ENCODE data around the gene GLE1. TPM values are rescaled to one million over a fixed set of nuclear protein-coding genes. Genes with fewer than 3 reads are reported as not detected.

GLE1 gene
- total RNA-seq, 1 donor, result 19.2 TPM

- no peaks in the 10 kb centered on the region for H3K79me2 ChIP-seq (ENCODE audit: insufficient read depth, low read length)
- no peak for DNase-seq (ENCODE audit: insufficient read length, low spot score, missing footprints)
- H3K4me2 ChIP-seq (ENCODE audit: insufficient read depth, low read length), result no peak overlapping the region
- TF ChIP-seq CTCF (IDR thresholded peaks at IDR 0.05; ENCODE audit: extremely low read depth, low read depth, low read length), result no peak
- no peaks in the 10 kb centered on the region for H3K9me3 ChIP-seq (ENCODE audit: low read depth, low read length)
- no peaks in the 10 kb centered on the region for H3K27me3 ChIP-seq (ENCODE audit: insufficient read depth, low read length)
- H3K4me1 ChIP-seq (ENCODE audit: insufficient read depth, low read length), result peaks cover 22% of the 10 kb centered on the region
- H4K20me1 ChIP-seq (ENCODE audit: insufficient read depth, low read length), result no peaks in the 10 kb centered on the region
- H3K4me3 ChIP-seq (ENCODE audit: insufficient read depth, low read length), result no peak overlapping the region
- peaks cover 13% of the 10 kb centered on the region for H3K36me3 ChIP-seq (ENCODE audit: insufficient read depth, low read length)
- no peak overlapping the region for H3K27ac ChIP-seq (ENCODE audit: low read depth, low read length)
- no peak overlapping the region for H2AFZ ChIP-seq (ENCODE audit: low read length)
These were observed 42.0 kb downstream of the GLE1 start for GRCh38 chr9:128546504-128546903.

- no peak overlapping the region for H3K4me3 ChIP-seq (ENCODE audit: insufficient read depth, low read length)
- no peaks in the 10 kb centered on the region for H3K36me3 ChIP-seq (ENCODE audit: insufficient read depth, low read length)
- TF ChIP-seq CTCF (IDR thresholded peaks at IDR 0.05; ENCODE audit: extremely low read depth, low read depth, low read length), result no peak
- peak; percentile 65 for DNase-seq (ENCODE audit: insufficient read length, low spot score, missing footprints)
- H3K79me2 ChIP-seq (ENCODE audit: insufficient read depth, low read length), result peaks cover 14% of the 10 kb centered on the region
- no peaks in the 10 kb centered on the region for H3K27me3 ChIP-seq (ENCODE audit: insufficient read depth, low read length)
- H3K27ac ChIP-seq (ENCODE audit: low read depth, low read length), result no peak overlapping the region
- no peaks in the 10 kb centered on the region for H3K9me3 ChIP-seq (ENCODE audit: low read depth, low read length)
- H3K4me1 ChIP-seq (ENCODE audit: insufficient read depth, low read length), result peaks cover 28% of the 10 kb centered on the region
- no peak overlapping the region for H3K4me2 ChIP-seq (ENCODE audit: insufficient read depth, low read length)
- peaks cover 11% of the 10 kb centered on the region for H4K20me1 ChIP-seq (ENCODE audit: insufficient read depth, low read length)
- H2AFZ ChIP-seq (ENCODE audit: low read length), result no peak overlapping the region
These were observed 44.4 kb downstream of the GLE1 start for GRCh38 chr9:128548876-128549275.

GRCh38 chr9:128550226-128550625 lies 45.7 kb downstream of the GLE1 start:
- H3K4me1 ChIP-seq (ENCODE audit: insufficient read depth, low read length), result peaks cover 42% of the 10 kb centered on the region
- H3K27ac ChIP-seq (ENCODE audit: low read depth, low read length), result peak overlapping the region; percentile 77
- H2AFZ ChIP-seq (ENCODE audit: low read length), result peak overlapping the region; percentile 51
- H3K36me3 ChIP-seq (ENCODE audit: insufficient read depth, low read length), result no peaks in the 10 kb centered on the region
- DNase-seq (ENCODE audit: insufficient read length, low spot score, missing footprints), result no peak
- H3K4me2 ChIP-seq (ENCODE audit: insufficient read depth, low read length), result peak overlapping the region; percentile 90
- no peak for TF ChIP-seq CTCF (IDR thresholded peaks at IDR 0.05; ENCODE audit: extremely low read depth, low read depth, low read length)
- peaks cover 25% of the 10 kb centered on the region for H4K20me1 ChIP-seq (ENCODE audit: insufficient read depth, low read length)
- peak overlapping the region; percentile 11 for H3K4me3 ChIP-seq (ENCODE audit: insufficient read depth, low read length)
- no peaks in the 10 kb centered on the region for H3K9me3 ChIP-seq (ENCODE audit: low read depth, low read length)
- H3K79me2 ChIP-seq (ENCODE audit: insufficient read depth, low read length), result peaks cover 27% of the 10 kb centered on the region
- no peaks in the 10 kb centered on the region for H3K27me3 ChIP-seq (ENCODE audit: insufficient read depth, low read length)

GRCh38 chr9:128550770-128551656 lies 46.5 kb downstream of the GLE1 start:
- Histone ChIP-seq H2AFZ (ENCODE audit: low read length) (peak overlapping the region; percentile 51), H3K27ac (ENCODE audit: low read depth, low read length) (peak overlapping the region; percentile 77), H3K4me1 (ENCODE audit: insufficient read depth, low read length) (peaks cover 49% of the 10 kb centered on the region), H3K27me3 (ENCODE audit: insufficient read depth, low read length) (no peaks in the 10 kb centered on the region), H3K79me2 (ENCODE audit: insufficient read depth, low read length) (peaks cover 35% of the 10 kb centered on the region), H4K20me1 (ENCODE audit: insufficient read depth, low read length) (peaks cover 32% of the 10 kb centered on the region), H3K4me3 (ENCODE audit: insufficient read depth, low read length) (peak overlapping the region; percentile 93), H3K4me2 (ENCODE audit: insufficient read depth, low read length) (peak overlapping the region; percentile 90), H3K36me3 (ENCODE audit: insufficient read depth, low read length) (no peaks in the 10 kb centered on the region), H3K9me3 (ENCODE audit: low read depth, low read length) (no peaks in the 10 kb centered on the region)
- peak; percentile 26 for DNase-seq (ENCODE audit: insufficient read length, low spot score, missing footprints)
- no peak for TF ChIP-seq CTCF (IDR thresholded peaks at IDR 0.05; ENCODE audit: extremely low read depth, low read depth, low read length)

Measured in osteoblast (primary cell).